HEK293 (cell line): Measurements from ENCODE around the gene CHD5.

Experiments used
- CTCF ChIA-PET: fragments of 350-600 bp; formaldehyde crosslinking; extraction: SDS; loops from one replicate; lab custom pipeline; 2021; ENCODE audit warnings: antibody characterized with exemption; lab: Yijun Ruan, JAX
- POLR2A ChIA-PET: fragments of 300-600 bp; formaldehyde crosslinking; extraction: SDS; loops from one replicate; lab custom pipeline; 2020; ENCODE audit warnings: antibody characterized with exemption, inconsistent platforms; lab: Yijun Ruan, JAX
- H3K27ac ChIP-seq: fragments of 200-500 bp; sonication (Bioruptor generic); 2 replicates; pipeline ENCODE4 v1.5.1; 2014; ENCODE audit warnings: low read depth, low read length, control low read depth, inconsistent platforms; ENCODE audit errors: extremely low read depth
- H3K36me3 ChIP-seq, 2 experiments: fragments of 200-500 bp in 1 of 2; sonication (Bioruptor generic) in 1 of 2; 1 replicate in 1 of 2; 2 replicates in 1 of 2; pipeline ENCODE4 v1.5.1; 2014 to 2017; ENCODE audit warnings: inconsistent platforms in 2 of 2, low read length in 2 of 2; ENCODE audit not compliant: control insufficient read depth in 2 of 2, insufficient read depth in 1 of 2
- H3K4me1 ChIP-seq: fragments of 200-500 bp; sonication (Bioruptor generic); 2 replicates; pipeline ENCODE4 v1.5.1; 2014; ENCODE audit warnings: mild to moderate bottlenecking, low read length, inconsistent platforms; ENCODE audit not compliant: control insufficient read depth, insufficient read depth
- H3K4me3 ChIP-seq: 2 replicates; pipeline ENCODE4 v1.5.1; 2011; ENCODE audit warnings: low read depth, mild to moderate bottlenecking, control low read depth, low read length, moderate library complexity
- H3K9me3 ChIP-seq: fragments of 200-500 bp; sonication (Bioruptor generic); 2 replicates; pipeline ENCODE4 v1.5.1; 2014; ENCODE audit warnings: low read depth, low read length, inconsistent platforms; ENCODE audit not compliant: control insufficient read depth, insufficient read depth
- KLF1 ChIP-seq: fragments of 450-650 bp; formaldehyde crosslinking; IDR thresholded peaks from 2 replicates; pipeline ENCODE4 v1.5.1; 2016; ENCODE audit warnings: missing biosample characterization, missing genetic modification characterization
- YY2 ChIP-seq: fragments of 450-650 bp; formaldehyde crosslinking; IDR thresholded peaks from 2 replicates; pipeline ENCODE4 v1.5.1; 2016; ENCODE audit warnings: missing biosample characterization, missing genetic modification characterization
- ZBTB11 ChIP-seq: fragments of 450-650 bp; formaldehyde crosslinking; conservative IDR thresholded peaks from 2 replicates; pipeline ENCODE4 v1.5.1; 2016; ENCODE audit warnings: low read depth, missing biosample characterization, missing genetic modification characterization
- ZNF133 ChIP-seq: fragments of 450-650 bp; formaldehyde crosslinking; IDR thresholded peaks from 2 replicates; pipeline ENCODE4 v1.5.1; 2016; ENCODE audit warnings: missing biosample characterization, missing genetic modification characterization
- ZNF169 ChIP-seq: fragments of 450-650 bp; formaldehyde crosslinking; IDR thresholded peaks from 2 replicates; pipeline ENCODE4 v1.5.1; 2016; ENCODE audit warnings: missing biosample characterization, missing genetic modification characterization
- ZNF423 ChIP-seq: fragments of 450-650 bp; formaldehyde crosslinking; IDR thresholded peaks from 2 replicates; pipeline ENCODE4 v1.5.1; 2016; ENCODE audit warnings: missing biosample characterization, missing genetic modification characterization
- ZNF560 ChIP-seq: fragments of 450-650 bp; formaldehyde crosslinking; IDR thresholded peaks from 2 replicates; pipeline ENCODE4 v1.5.1; 2017; ENCODE audit warnings: missing biosample characterization, missing genetic modification characterization, borderline replicate concordance
- ZNF624 ChIP-seq: fragments of 450-650 bp; formaldehyde crosslinking; IDR thresholded peaks from 2 replicates; pipeline ENCODE4 v1.5.1; 2017; ENCODE audit warnings: missing biosample characterization, missing genetic modification characterization
- ZNF654 ChIP-seq: fragments of 450-650 bp; formaldehyde crosslinking; IDR thresholded peaks from 2 replicates; pipeline ENCODE4 v1.5.1; 2016; ENCODE audit warnings: low read depth, missing biosample characterization, missing genetic modification characterization
- ZNF658 ChIP-seq: fragments of 450-650 bp; formaldehyde crosslinking; IDR thresholded peaks from 2 replicates; pipeline ENCODE4; 2016; ENCODE audit warnings: missing biosample characterization, missing genetic modification characterization
- TF ChIP-seq, protein P1 (sequence below): fragments of 450-650 bp; formaldehyde crosslinking; IDR thresholded peaks from 2 replicates; pipeline ENCODE4 v1.5.1; 2016; ENCODE audit warnings: missing biosample characterization, missing genetic modification characterization
- TF ChIP-seq, protein P2 (sequence below): fragments of 450-650 bp; formaldehyde crosslinking; IDR thresholded peaks from 2 replicates; pipeline ENCODE4 v1.5.1; 2016; ENCODE audit warnings: missing biosample characterization, missing genetic modification characterization
- TF ChIP-seq, protein P3 (sequence below): fragments of 450-650 bp; formaldehyde crosslinking; IDR thresholded peaks from 2 replicates; pipeline ENCODE4 v1.5.1; 2016; ENCODE audit warnings: missing biosample characterization, missing genetic modification characterization, borderline replicate concordance

The CHD5 gene

GRCh38 chr1:6163973-6164617 is 16.0 kb downstream of the CHD5 start:
- TF ChIP-seq YY2: no peak
- TF ChIP-seq ZNF169 (tag by site-specific recombination): no peak
- TF ChIP-seq ZNF133: no peak
- TF ChIP-seq, protein P1, sequence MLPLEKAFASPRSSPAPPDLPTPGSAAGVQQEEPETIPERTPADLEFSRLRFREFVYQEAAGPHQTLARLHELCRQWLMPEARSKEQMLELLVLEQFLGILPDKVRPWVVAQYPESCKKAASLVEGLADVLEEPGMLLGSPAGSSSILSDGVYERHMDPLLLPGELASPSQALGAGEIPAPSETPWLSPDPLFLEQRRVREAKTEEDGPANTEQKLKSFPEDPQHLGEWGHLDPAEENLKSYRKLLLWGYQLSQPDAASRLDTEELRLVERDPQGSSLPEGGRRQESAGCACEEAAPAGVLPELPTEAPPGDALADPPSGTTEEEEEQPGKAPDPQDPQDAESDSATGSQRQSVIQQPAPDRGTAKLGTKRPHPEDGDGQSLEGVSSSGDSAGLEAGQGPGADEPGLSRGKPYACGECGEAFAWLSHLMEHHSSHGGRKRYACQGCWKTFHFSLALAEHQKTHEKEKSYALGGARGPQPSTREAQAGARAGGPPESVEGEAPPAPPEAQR (tag by site-specific recombination): no peak
- no peak for TF ChIP-seq ZNF654 (tag by site-specific recombination)
- TF ChIP-seq, protein P2, sequence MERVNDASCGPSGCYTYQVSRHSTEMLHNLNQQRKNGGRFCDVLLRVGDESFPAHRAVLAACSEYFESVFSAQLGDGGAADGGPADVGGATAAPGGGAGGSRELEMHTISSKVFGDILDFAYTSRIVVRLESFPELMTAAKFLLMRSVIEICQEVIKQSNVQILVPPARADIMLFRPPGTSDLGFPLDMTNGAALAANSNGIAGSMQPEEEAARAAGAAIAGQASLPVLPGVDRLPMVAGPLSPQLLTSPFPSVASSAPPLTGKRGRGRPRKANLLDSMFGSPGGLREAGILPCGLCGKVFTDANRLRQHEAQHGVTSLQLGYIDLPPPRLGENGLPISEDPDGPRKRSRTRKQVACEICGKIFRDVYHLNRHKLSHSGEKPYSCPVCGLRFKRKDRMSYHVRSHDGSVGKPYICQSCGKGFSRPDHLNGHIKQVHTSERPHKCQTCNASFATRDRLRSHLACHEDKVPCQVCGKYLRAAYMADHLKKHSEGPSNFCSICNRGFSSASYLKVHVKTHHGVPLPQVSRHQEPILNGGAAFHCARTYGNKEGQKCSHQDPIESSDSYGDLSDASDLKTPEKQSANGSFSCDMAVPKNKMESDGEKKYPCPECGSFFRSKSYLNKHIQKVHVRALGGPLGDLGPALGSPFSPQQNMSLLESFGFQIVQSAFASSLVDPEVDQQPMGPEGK (tag by site-specific recombination): no peak
- no peak for TF ChIP-seq ZNF658 (tag by site-specific recombination)
- CTCF ChIA-PET: interaction anchor here (0.6 kb wide), 1 partner anchor 966 kb away, joined by 3 read pairs; no protein-coding TSS in a partner anchor
- POLR2A ChIA-PET: no interaction called here
- H3K4me1 ChIP-seq: no peaks in the 10 kb centered on the region
- no peaks in the 10 kb centered on the region for H3K9me3 ChIP-seq
- H3K27ac ChIP-seq: no peak overlapping the region
- no peak overlapping the region for H3K4me3 ChIP-seq
- H3K36me3 ChIP-seq: no peaks in the 10 kb centered on the region

GRCh38 chr1:6163191-6163972 is 16.7 kb downstream of the CHD5 start:
- CTCF ChIA-PET: interaction anchor here (0.5 to 0.6 kb wide), 2 partner anchors 78 to 967 kb away, joined by 3 read pairs; no protein-coding TSS in a partner anchor
- POLR2A ChIA-PET: no interaction called here
- Histone ChIP-seq H3K36me3 (no peaks in the 10 kb centered on the region), H3K9me3 (no peaks in the 10 kb centered on the region), H3K4me1 (no peaks in the 10 kb centered on the region), H3K27ac (no peak overlapping the region), H3K4me3 (no peak overlapping the region)
- TF ChIP-seq ZNF624 (tag by site-specific recombination) (no peak), KLF1 (tag by site-specific recombination) (no peak), ZNF423 (tag by site-specific recombination) (no peak), ZNF560 (tag by site-specific recombination) (no peak), ZBTB11 (tag by site-specific recombination) (no peak), ZNF169 (tag by site-specific recombination) (no peak)
- TF ChIP-seq, protein P3, sequence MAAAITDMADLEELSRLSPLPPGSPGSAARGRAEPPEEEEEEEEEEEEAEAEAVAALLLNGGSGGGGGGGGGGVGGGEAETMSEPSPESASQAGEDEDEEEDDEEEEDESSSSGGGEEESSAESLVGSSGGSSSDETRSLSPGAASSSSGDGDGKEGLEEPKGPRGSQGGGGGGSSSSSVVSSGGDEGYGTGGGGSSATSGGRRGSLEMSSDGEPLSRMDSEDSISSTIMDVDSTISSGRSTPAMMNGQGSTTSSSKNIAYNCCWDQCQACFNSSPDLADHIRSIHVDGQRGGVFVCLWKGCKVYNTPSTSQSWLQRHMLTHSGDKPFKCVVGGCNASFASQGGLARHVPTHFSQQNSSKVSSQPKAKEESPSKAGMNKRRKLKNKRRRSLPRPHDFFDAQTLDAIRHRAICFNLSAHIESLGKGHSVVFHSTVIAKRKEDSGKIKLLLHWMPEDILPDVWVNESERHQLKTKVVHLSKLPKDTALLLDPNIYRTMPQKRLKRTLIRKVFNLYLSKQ (tag by site-specific recombination): no peak
